EL (cell line): ENCODE results near the gene RELL1.
"Not testable (repeated sequence)": the region's sequence is repeated elsewhere in the genome, so short reads cannot be mapped to it uniquely, and the experiment has no call there.

Source experiments
- DNase-seq: peaks from one replicate; pipeline ENCODE4 v3.0.0-alpha.2; 2016

Gene RELL1

GRCh38 chr4:37690976-37691375 is 4.8 kb upstream of the RELL1 start:
- no peak for DNase-seq

GRCh38 chr4:37689353-37690095 is 3.3 kb upstream of the RELL1 start:
- no peak for DNase-seq

- DNase-seq: no peak
These were observed 1.5 kb upstream of the RELL1 start for GRCh38 chr4:37687681-37688080.

DNA sequence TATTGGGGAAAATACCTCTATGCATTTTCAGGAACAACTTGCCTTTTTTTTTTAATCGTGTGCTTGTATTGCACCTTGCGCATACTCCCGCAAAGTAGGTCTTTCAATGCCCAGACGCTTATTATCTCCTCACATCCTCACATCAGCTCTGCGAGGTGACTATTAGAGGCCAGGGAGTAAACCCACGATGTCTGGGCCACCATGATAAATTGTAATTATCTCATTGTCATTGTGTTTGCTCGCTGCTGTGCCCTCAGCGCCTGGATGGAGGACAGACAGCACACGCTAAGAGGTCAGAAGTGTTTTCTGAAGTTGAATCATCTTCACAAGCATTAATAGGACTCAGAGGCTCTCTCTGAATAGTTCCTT is 1.0 kb upstream of the RELL1 start:
- no peak for DNase-seq

GRCh38 chr4:37685823-37686372 is 278 bp downstream of the RELL1 start:
- DNase-seq: peak; percentile 56

- DNase-seq: peak; percentile 63
These were observed 884 bp downstream of the RELL1 start for GRCh38 chr4:37685161-37685822.

- no peak for DNase-seq
These were observed 2.0 kb downstream of the RELL1 start for GRCh38 chr4:37684154-37684553.

- peak; percentile 12 for DNase-seq
These were observed 3.3 kb downstream of the RELL1 start for GRCh38 chr4:37682701-37683401.

DNA sequence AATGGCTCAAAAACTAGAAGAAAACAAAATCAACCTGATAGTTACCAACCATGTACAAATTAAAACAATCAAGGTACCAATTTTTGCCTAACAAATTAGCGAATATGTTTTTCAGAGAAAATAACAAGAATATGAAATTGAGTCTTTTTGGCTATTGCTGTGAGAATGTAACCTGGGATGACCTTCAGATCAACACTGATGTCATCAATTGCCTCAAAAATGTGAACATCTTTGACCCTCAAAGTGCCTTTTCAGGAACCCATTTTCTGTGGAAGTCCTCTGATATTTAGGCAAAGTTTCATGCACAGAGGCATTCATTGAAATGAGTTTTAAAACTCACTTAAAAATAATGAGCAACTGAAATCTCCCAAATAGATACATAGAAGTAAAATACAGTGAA is 6.1 kb downstream of the RELL1 start:
- no peak for DNase-seq

GRCh38 chr4:37679301-37679700 is 6.9 kb downstream of the RELL1 start:
- DNase-seq: no peak

- peak; percentile 38 for DNase-seq
These were observed 7.6 kb downstream of the RELL1 start for GRCh38 chr4:37678624-37679023.

GRCh38 chr4:37675587-37676290 is 10.4 kb downstream of the RELL1 start:
- no peak for DNase-seq

DNA sequence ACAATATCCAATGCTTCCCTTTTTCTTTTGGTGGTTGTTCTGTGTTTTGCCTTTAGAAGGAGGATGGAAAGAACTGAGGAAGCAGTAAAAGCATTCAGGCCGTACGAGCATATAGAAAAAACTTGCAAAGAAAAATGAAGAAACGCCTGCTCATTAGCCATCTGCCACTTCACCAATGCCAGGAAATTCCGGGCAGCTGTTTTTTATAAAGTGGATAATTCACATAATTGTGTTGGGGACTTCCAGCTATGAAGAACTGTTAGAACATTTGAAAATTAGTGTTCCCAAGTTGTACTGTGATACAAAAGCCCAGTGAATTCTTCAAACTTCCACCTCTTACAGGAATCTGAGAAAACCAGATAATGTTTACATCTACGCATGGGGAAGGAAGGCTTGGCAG is 11.7 kb downstream of the RELL1 start:
- no peak for DNase-seq

DNA sequence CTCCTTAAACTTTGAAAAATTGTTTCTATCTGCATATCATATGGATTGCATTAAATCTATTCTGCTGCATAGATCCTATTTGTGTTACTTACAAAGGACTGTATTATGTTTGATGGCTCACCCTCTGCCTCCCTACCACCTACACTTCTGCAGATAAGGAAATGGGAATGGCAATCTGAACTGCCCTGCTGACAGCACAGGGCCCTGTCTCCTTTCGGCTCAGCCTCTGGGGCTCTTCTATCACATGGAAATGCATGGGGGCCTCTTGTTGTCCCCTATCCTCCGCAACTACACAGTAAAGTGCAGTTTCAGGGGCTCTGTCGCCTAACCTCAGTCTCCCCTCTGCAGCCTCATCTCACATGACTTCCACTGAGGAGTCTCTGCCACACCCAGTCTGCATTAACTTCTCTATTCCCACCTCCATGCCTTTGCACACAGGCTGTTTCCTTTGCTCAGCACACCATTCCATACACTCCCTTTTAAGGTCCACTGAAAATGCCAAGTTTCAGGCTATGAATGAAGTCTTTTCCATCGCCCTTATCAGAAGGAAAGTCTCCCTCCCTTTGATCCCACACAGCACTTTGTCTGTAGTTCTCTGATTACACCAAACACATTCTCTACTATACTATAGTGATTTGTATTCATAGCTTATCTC is 12.5 kb downstream of the RELL1 start:
- no peak for DNase-seq

- DNase-seq: no peak
These were observed 15.1 kb downstream of the RELL1 start for GRCh38 chr4:37671072-37671471.

GRCh38 chr4:37670249-37670648 is 15.9 kb downstream of the RELL1 start:
- DNase-seq: no peak

GRCh38 chr4:37669124-37669523 is 17.1 kb downstream of the RELL1 start:
- DNase-seq: not testable (repeated sequence)

DNA sequence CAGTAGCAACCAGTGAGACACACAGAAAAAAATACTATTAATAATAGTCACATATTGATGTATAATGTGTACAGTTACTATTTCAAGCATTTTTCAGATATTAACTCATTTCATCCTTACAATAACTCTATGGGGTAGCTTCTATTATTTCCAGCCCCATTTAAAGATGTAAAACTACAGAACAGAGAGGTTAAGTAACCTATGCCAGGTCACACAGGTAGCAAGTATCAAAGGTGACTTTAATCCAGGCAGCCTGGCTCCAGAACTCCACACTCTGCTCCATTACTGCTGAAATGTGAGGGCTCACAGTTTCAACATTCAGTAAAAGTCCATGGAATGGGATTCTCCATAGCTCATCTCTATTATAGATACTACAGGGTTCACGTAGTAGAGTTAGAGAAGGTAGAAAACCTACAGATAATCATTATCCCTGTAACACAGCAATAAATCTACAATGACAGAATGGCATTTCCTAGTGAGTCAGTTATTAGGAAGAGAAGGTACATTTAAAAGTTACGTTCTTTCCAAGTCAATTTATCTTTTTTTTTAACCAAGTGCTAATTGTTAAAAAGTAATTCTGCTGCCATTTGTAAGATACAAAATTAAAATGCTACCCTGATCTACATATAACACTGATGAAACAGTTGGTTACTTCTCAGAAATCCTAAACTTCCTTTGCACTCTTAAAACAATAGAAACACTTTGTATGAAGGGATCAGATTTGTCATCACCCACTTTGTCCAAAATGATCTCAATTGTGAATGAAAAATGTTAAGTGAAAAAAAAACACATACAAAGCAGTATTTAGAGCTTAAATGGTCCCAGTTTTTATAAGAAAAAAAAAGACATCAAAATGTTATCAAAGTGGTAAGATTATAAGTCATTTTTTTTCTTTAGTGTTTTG is 18.7 kb downstream of the RELL1 start:
- DNase-seq: no peak

- peak; percentile 91 for DNase-seq
These were observed 19.5 kb downstream of the RELL1 start for GRCh38 chr4:37666625-37667071.

DNA sequence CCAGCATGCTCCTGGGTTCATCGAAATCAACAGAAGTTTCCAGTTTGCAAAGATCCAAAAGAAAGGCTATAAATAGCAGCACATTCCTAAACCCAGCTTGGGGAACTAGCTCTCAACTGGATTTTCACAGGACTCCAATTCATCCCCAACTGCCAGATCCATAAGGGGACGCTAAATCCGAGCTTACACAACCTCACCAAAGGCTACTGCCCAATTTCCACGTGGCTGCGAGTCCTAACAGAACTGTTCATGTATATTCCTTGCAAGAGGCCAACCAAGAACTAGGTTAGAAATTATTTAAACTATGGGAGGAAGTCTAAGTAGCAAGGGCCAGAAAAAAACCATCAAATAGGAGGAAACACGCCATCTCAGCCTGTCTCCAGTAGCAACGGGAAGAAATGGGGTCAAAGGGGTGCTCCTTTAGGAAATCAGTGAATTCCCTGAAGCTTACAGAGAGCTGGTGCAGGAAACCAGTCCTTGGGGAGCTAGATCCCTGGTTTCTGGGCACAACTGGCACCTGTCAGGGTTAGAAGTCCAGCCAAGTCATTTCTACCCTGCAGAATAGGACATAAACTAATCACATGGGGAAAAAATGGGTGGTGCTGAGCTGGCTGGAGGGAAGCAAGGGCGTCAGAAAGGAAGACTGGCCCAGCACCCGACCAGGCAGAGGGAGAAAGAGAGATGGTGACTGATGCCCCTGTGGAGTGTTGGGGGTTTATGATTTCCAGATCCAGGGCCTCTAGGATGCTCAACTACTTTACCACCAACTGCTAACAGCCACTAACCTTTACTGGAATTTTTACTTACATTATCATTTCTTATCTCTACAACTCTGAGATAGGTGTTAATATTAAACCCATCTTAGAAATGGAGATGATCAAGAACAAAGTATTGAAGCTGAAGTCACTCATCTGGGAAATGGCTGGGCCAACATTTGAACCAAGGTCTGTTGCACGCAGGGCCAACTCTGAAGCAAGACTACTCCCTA is 20.5 kb downstream of the RELL1 start:
- no peak for DNase-seq
